Activated B cell treated with CpG ODN at 0.5 μM for 24 hours (primary cell): Measurements from ENCODE around the gene PREX1. TPM values are rescaled to one million over a fixed set of nuclear protein-coding genes. Genes with fewer than 3 reads are reported as not detected.

Source experiments
- ATAC-seq: fragments of 200-7000 bp; cut with Tn5 transposase; one replicate; pipeline ENCODE4 v1.10.0; 2021; ENCODE audit warnings: low read depth, mild to moderate bottlenecking, moderate library complexity
- CTCF ChIA-PET: fragments of 350-600 bp; sonication (Branson Sonifier 250); formaldehyde crosslinking; loops from one replicate; lab custom pipeline; 2021; ENCODE audit warnings: antibody characterized with exemption; lab: Charles Lee
- POLR2A ChIA-PET: fragments of 350-600 bp; sonication (Branson Sonifier 250); formaldehyde crosslinking; loops from one replicate; lab custom pipeline; 2021; ENCODE audit warnings: antibody characterized with exemption; lab: Charles Lee
- DNase-seq: peaks from one replicate; pipeline ENCODE4 v3.0.0; 2022
- H3K27ac Mint-ChIP-seq: one replicate; pipeline ENCODE4 v1.8.0; 2020; ENCODE audit warnings: mixed read lengths
- H3K27me3 Mint-ChIP-seq: one replicate; pipeline ENCODE4 v1.8.0; 2021; ENCODE audit warnings: mixed read lengths
- H3K36me3 Mint-ChIP-seq: one replicate; pipeline ENCODE4 v1.8.0; 2021; ENCODE audit warnings: low read depth, mixed read lengths
- H3K4me1 Mint-ChIP-seq: one replicate; pipeline ENCODE4 v1.8.0; 2021; ENCODE audit warnings: mixed read lengths
- H3K4me3 Mint-ChIP-seq: one replicate; pipeline ENCODE4 v1.8.0; 2020; ENCODE audit warnings: mild to moderate bottlenecking, mixed read lengths
- H3K9me3 Mint-ChIP-seq: one replicate; pipeline ENCODE4 v1.8.0; 2020; ENCODE audit warnings: mixed read lengths
- CTCF ChIP-seq: fragments of 200-600 bp; IDR thresholded peaks from one replicate; pipeline ENCODE4 v1.8.0; 2022; ENCODE audit warnings: antibody characterized with exemption, mild to moderate bottlenecking
- intact Hi-C: fragments of 100-400 bp; cut with micrococcal nuclease; formaldehyde crosslinking; loops from one replicate; pipeline ENCODE4 v1.15.1; 2024
- total RNA-seq: library from RNA; stranded (reverse); gene quantifications from 2 replicates; pipeline ENCODE4 v1.2.3, GENCODE V29; 2022

PREX1 gene
- total RNA-seq, 1 donor from 2014 or later, result 71.4 TPM

- TF ChIP-seq CTCF, result no peak
- intact Hi-C loops, result loop anchor here (2.0 kb wide), 2 partner anchors 269 to 765 kb away; no protein-coding TSS in a partner anchor
- Mint-ChIP-seq H3K27ac (no peak overlapping the region), H3K4me1 (peaks cover 10% of the 10 kb centered on the region), H3K9me3 (no peaks in the 10 kb centered on the region), H3K36me3 (peaks cover 17% of the 10 kb centered on the region), H3K4me3 (no peak overlapping the region), H3K27me3 (no peaks in the 10 kb centered on the region)
- ChIA-PET CTCF (interaction anchor here (0.6 to 4.2 kb wide), 34 partner anchors 10 to 1424 kb away, joined by 3 to 147 read pairs (median 4); partner anchors contain the start of gene SULF2), POLR2A (interaction anchor here (0.7 to 1.1 kb wide), 3 partner anchors 893 to 1406 kb away, joined by 3 to 5 read pairs (median 4); no protein-coding TSS in a partner anchor)
- ATAC-seq (no peak), DNase-seq (no peak)
These were observed 207.7 kb downstream of the PREX1 start for GRCh38 chr20:48620154-48620506.

GRCh38 chr20:48619126-48620101 lies 208.4 kb downstream of the PREX1 start:
- Mint-ChIP-seq H3K4me3 (no peak overlapping the region), H3K36me3 (peaks cover 10% of the 10 kb centered on the region), H3K27ac (no peak overlapping the region), H3K4me1 (peaks cover 10% of the 10 kb centered on the region), H3K9me3 (no peaks in the 10 kb centered on the region), H3K27me3 (no peaks in the 10 kb centered on the region)
- ATAC-seq (no peak), DNase-seq (no peak)
- CTCF ChIA-PET, result interaction anchor here (1.1 to 4.2 kb wide), 12 partner anchors 243 to 1423 kb away, joined by 3 to 147 read pairs (median 9); partner anchors contain the start of gene SULF2
- TF ChIP-seq CTCF, result no peak
- POLR2A ChIA-PET, result no interaction called here
- intact Hi-C loops, result loop anchor here (2.0 kb wide), 2 partner anchors 269 to 765 kb away; no protein-coding TSS in a partner anchor

- Mint-ChIP-seq H3K4me1 (peaks cover 10% of the 10 kb centered on the region), H3K9me3 (no peaks in the 10 kb centered on the region), H3K27ac (no peak overlapping the region), H3K36me3 (peaks cover 6% of the 10 kb centered on the region), H3K4me3 (no peak overlapping the region), H3K27me3 (no peaks in the 10 kb centered on the region)
- TF ChIP-seq CTCF, result no peak
- intact Hi-C loops, result no loop called here
- POLR2A ChIA-PET, result no interaction called here
- DNase-seq, result no peak
- ATAC-seq, result no peak
- CTCF ChIA-PET, result interaction anchor here (4.2 kb wide), 1 partner anchor 892 kb away, joined by 108 read pairs; no protein-coding TSS in a partner anchor
These were observed 209.2 kb downstream of the PREX1 start for GRCh38 chr20:48618631-48619030.

GRCh38 chr20:48618052-48618451 lies 209.7 kb downstream of the PREX1 start:
- no peak overlapping the region for H3K4me3 Mint-ChIP-seq
- no peak for TF ChIP-seq CTCF
- ChIA-PET CTCF (interaction anchor here (1.5 kb wide), 1 partner anchor 832 kb away, joined by 9 read pairs; no protein-coding TSS in a partner anchor), POLR2A (no interaction called here)
- H3K27ac Mint-ChIP-seq, result no peak overlapping the region
- H3K9me3 Mint-ChIP-seq, result no peaks in the 10 kb centered on the region
- peaks cover 10% of the 10 kb centered on the region for H3K4me1 Mint-ChIP-seq
- no peak for DNase-seq
- H3K36me3 Mint-ChIP-seq, result peaks cover 3% of the 10 kb centered on the region
- no peak for ATAC-seq
- H3K27me3 Mint-ChIP-seq, result no peaks in the 10 kb centered on the region
- intact Hi-C loops, result no loop called here

- DNase-seq, result no peak
- CTCF ChIA-PET, result interaction anchor here (1.5 kb wide), 1 partner anchor 831 kb away, joined by 9 read pairs; no protein-coding TSS in a partner anchor
- TF ChIP-seq CTCF, result no peak
- Mint-ChIP-seq H3K27ac (no peak overlapping the region), H3K4me3 (no peak overlapping the region), H3K9me3 (no peaks in the 10 kb centered on the region), H3K27me3 (no peaks in the 10 kb centered on the region), H3K4me1 (peaks cover 10% of the 10 kb centered on the region), H3K36me3 (no peaks in the 10 kb centered on the region)
- POLR2A ChIA-PET, result no interaction called here
- intact Hi-C loops, result no loop called here
- no peak for ATAC-seq
These were observed 210.3 kb downstream of the PREX1 start for GRCh38 chr20:48617481-48617880.
